HG02759 (cell line): ENCODE results near the gene TBC1D5.

ENCODE experiments used
- ATAC-seq: cut with Tn5 transposase; IDR thresholded peaks from one replicate; pipeline ENCODE4 v1.9.1; 2021; ENCODE audit warnings: mild to moderate bottlenecking, moderate library complexity; ENCODE audit not compliant: unreplicated experiment

TBC1D5 gene

GRCh38 chr3:17315897-17316296 lies 426.5 kb downstream of the TBC1D5 start:
- no peak for ATAC-seq

- ATAC-seq = no peak
Measured at GRCh38 chr3:17314171-17314570, 428.3 kb downstream of the TBC1D5 start.

GRCh38 chr3:17313746-17314145 lies 428.7 kb downstream of the TBC1D5 start:
- ATAC-seq = no peak

GRCh38 chr3:17310983-17311382 lies 431.4 kb downstream of the TBC1D5 start:
- ATAC-seq = no peak

DNA sequence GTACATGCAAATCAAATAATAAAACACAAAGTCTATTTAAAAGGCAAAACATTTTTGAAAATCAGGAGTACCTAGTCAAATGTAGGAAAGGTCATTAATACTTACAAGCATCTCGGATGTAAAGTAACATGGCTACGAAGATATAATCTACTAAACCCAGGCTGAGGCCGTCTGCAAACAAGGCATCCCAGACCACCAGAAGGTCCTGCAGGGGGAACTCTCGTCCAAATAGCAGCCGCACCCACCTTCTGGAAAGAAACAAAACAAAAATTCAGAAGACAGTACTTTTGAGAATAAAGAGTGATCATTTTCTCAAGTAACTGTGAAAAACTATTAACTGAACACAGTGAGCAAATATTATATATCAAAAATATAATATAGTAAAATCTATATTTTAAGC lies 434.5 kb downstream of the TBC1D5 start:
- ATAC-seq = no peak

DNA sequence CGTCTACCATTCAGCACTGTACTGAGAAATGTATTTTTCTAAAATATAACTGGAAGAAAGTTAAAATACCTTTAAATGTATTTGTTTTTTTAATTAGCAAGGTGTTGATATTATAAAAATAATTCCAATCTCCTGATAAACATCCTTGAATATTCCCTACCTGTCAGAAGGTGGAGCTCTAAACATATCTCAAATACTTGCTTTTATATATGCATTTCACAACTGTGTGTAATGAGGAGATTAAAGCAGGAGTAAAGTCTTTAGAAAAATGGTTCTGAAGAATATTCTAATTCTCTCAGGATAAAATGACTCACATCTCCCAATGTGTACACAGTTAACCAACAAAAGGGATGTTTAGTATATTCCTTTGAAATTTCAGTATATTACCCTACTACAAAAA lies 434.9 kb downstream of the TBC1D5 start:
- no peak for ATAC-seq

DNA sequence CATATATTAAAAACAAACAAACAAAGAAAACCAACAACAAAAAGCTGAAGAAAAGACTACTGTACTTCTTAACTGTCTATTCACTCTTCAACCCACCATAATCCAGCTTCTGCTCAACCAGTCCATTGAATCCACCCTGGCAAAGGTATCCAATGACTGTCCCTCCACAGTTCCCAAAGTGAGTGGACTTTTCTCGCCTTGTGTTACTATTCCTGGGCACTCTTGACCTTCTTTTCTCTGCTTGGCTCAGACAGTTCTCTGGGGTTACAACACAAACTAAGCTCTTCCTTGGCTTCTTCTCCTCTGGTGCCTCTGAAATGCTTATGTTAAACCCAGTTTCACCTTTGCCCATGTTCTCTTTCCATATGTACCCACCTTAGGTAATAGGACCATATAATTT lies 437.5 kb downstream of the TBC1D5 start:
- no peak for ATAC-seq

DNA sequence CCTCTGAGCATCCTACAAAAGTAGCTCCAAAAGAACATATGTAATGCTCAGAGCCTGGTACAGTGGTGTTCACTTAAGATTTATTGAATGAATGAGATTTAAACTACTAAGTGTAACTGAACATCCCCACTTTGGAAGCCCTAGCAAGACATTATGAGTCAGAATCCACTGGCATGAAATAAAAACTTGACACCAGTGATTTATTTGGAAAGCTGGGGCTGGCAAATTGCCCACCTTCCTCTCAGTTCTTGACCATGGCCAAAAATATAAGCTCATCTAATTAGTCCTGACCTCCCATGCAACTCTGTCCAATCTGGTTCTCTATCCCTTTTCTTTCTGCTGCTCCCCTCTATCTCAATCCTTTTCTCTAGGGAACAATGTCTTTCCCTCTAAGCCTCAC lies 439.7 kb downstream of the TBC1D5 start:
- no peak for ATAC-seq

DNA sequence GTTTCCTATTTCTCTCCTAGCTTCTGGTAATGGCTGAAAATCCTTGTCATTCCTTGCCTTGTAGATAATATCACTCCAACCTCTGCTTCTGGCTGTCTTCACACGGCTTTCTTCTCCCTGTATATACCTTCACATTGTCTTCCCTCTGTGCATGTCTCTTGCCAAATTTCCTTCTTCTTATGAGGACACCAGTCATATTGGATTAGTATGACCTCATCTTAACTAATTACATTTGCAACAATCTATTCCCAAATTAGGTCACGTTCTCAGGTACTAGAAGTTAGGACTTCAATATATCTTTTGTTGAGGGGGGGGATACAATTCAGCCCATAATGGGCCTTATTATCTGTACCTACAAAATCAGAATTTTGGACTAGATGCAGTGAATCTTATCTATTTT lies 440.3 kb downstream of the TBC1D5 start:
- ATAC-seq = no peak

DNA sequence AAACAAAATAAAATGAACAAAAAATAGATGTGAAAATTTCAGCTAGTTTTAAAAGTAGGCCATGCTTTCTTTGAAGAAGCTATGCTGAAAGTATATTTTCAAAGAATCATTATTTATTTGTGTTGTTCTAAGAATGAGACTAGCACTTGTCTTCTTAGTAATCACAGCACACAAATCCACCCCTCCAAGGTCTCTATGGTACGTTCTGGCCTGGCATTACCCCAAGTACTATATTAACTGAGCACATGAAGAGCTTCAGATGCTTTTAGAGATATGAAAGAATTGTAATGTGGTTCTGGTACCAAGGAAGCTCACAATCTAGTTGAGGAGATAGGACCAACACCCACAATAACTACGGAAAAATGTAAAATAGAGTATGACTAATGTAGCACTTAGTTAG lies 441.2 kb downstream of the TBC1D5 start:
- ATAC-seq = no peak

DNA sequence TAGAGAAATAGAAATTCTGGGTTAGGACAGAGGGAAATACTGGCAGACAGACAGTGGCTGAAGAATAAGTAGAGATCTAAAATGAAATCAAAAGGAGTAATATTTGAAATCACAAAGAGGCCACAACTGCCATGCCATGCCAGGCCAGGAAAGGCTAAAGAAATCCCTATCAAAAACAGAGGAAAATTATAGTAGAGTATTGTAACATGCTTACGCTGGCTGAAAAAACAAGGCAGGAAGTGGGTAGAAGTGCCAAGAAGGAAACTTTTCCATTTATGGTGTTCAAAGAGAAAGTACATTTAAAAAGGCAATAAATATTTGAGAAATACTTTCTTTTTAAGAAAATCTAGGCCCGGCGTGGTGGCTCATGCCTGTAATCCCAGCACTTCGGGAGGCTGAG lies 442.0 kb downstream of the TBC1D5 start:
- no peak for ATAC-seq

GRCh38 chr3:17298038-17298437 lies 444.4 kb downstream of the TBC1D5 start:
- ATAC-seq = no peak

DNA sequence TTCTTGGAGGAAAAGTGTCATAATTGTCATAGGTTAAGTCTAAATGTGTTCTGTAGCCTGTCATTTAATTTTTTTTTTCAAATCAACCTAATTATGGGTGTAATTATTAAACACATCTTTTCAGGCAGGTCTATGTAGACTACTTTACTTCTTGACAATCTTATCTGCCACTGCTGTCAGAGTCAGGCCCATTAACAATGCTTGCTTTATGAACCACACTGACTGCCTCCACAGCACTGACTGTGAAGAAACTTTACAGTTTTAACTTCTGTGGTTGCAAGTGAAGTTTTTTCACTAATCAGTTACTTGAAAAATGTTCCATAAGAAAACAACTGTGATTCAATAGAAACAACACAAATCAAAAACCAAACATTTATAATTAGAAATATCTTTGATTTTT lies 449.9 kb downstream of the TBC1D5 start:
- ATAC-seq = no peak

DNA sequence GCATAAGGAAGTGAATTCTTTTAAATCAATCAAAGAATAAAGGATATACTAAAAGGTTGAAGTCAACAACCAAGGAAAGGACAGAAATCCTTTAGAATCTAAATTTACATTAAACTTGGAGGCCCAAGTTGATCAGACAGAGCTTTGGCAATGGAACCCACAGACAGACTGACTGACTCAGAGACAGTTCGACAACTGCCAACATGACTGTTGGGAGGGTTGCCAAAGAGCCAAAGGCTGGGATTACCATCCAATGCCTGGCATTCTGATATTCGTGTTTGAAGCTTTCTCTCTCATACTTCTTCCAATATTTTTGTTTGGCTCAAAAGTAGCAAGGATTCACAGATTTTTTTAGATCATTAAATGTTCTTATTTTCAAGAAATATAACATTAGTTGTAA lies 451.5 kb downstream of the TBC1D5 start:
- ATAC-seq = no peak

GRCh38 chr3:17288839-17289399 lies 453.5 kb downstream of the TBC1D5 start:
- ATAC-seq = no peak

GRCh38 chr3:17287006-17287689 lies 455.3 kb downstream of the TBC1D5 start:
- no peak for ATAC-seq

GRCh38 chr3:17278006-17278405 lies 464.4 kb downstream of the TBC1D5 start:
- no peak for ATAC-seq

GRCh38 chr3:17266846-17267245 lies 475.6 kb downstream of the TBC1D5 start:
- ATAC-seq = no peak

- no peak for ATAC-seq
Measured at GRCh38 chr3:17261627-17262369, 480.6 kb downstream of the TBC1D5 start.

GRCh38 chr3:17260257-17260656 lies 482.2 kb downstream of the TBC1D5 start:
- no peak for ATAC-seq

- ATAC-seq = no peak
Measured at GRCh38 chr3:17259685-17260084, 482.7 kb downstream of the TBC1D5 start.

DNA sequence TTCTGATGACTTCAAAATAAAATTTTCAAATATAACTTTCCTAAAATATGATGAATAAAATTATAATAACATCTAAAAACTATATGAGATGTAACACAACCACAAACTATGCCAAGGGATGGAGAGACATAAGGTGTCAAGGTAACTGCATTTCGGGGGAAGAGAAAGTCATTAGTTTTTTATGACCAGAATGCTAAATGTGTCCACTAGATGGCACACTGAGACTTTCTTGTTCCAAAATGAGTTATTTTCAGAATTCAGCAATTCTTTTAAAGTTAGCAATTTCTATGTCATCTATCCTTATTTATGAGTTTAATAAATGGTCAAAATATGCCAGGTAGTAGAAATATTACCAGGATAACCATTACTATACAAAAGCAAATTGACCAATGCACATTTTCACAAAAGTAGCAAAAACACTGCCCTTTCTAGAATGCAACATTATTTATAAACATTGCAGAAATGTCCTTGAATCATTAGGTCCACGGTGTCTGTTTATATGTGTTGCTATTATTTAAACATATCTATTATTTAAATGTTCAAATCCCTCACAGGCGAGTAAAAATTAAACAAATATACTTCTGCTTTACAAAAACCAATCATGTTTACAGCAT lies 483.5 kb downstream of the TBC1D5 start:
- no peak for ATAC-seq
